Measurements from ENCODE around the gene LITAF. TPM values are rescaled to one million over a fixed set of nuclear protein-coding genes. Genes with fewer than 3 reads are reported as not detected.

Gene LITAF
- total and polyA plus RNA-seq, 12 donors: 17.3 to 83.2 (median 51.3) TPM

DNA sequence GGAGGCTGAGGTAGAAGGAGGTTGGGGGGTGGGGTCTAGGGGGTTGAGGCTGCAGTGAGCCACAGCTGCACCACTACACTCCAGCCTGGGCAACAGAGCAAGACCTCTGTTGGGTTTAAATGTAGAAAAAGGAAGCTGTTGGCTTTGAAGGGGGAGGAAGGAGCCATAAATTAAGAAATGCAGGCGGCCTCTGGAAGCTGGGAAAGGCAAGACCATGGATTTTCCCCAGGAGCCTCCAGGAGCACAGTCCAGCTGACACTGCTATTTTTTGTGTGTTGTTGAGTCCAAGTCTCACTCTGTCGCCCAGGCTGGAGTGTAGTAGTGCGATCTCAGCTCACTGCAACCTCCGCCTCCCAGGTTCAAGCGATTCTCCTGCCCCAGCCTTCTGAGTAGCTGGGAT lies 15.9 kb downstream of the LITAF start:
- intact Hi-C loops (cut with DNase I): no loop called here

DNA sequence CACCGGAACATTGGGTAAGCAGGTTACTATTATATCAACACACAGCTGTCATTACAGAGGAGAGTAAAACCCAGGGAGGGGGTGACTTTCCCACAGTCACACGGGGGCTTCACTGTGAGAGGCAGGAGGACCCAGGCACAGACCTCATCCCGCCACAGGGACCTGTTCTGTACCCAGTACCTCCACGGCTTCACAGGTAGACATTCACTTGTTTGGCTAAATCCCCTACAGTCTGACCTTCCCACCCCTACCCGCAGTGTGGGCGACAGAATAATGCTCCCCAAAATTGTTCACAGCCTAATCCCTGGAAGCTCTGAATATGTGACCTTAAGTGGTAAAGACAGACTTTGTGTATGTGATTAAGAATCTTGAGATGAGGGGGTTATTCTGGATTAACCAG lies 16.5 kb downstream of the LITAF start:
- no peak for DNase-seq
- WGBS, 4 donors: 95 to 98% (median 97%) methylated on average over 6 of the region's 6 CpGs
- Histone ChIP-seq H3K4me3 (no peak overlapping the region), H3K27ac (no peak overlapping the region), H3K4me1 (replicated peaks in 1 of 2) (no peaks in the 10 kb centered on the region), H3K36me3 (replicated peaks in 1 of 2) (no peaks in the 10 kb centered on the region), H3K9me3 (replicated peaks in 1 of 3) (no peaks in the 10 kb centered on the region), H3K27me3 (no peaks in the 10 kb centered on the region)
- intact Hi-C loops (cut with DNase I): no loop called here
- TF ChIP-seq, protein P1, sequence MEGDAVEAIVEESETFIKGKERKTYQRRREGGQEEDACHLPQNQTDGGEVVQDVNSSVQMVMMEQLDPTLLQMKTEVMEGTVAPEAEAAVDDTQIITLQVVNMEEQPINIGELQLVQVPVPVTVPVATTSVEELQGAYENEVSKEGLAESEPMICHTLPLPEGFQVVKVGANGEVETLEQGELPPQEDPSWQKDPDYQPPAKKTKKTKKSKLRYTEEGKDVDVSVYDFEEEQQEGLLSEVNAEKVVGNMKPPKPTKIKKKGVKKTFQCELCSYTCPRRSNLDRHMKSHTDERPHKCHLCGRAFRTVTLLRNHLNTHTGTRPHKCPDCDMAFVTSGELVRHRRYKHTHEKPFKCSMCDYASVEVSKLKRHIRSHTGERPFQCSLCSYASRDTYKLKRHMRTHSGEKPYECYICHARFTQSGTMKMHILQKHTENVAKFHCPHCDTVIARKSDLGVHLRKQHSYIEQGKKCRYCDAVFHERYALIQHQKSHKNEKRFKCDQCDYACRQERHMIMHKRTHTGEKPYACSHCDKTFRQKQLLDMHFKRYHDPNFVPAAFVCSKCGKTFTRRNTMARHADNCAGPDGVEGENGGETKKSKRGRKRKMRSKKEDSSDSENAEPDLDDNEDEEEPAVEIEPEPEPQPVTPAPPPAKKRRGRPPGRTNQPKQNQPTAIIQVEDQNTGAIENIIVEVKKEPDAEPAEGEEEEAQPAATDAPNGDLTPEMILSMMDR (IDR thresholded peaks at IDR 0.05): no peak
- TF ChIP-seq POLR2A (IDR thresholded peaks at IDR 0.05): no peak

More for the DNA sequence above, 15.9 kb downstream of the LITAF start:
- Histone ChIP-seq H3K4me1 (replicated peaks in 1 of 2) (peaks cover 0 to 2% of the 10 kb centered on the region in 2 donors), H3K9me3 (replicated peaks in 1 of 3) (no peaks in the 10 kb centered on the region), H3K27ac (no peak overlapping the region), H3K4me3 (no peak overlapping the region), H3K36me3 (replicated peaks in 1 of 2) (no peaks in the 10 kb centered on the region), H3K27me3 (no peaks in the 10 kb centered on the region)
- no peak for TF ChIP-seq POLR2A (IDR thresholded peaks at IDR 0.05)
- TF ChIP-seq, protein P1 (IDR thresholded peaks at IDR 0.05): no peak
- DNase-seq: no peak
- 64 to 83% (median 76%) methylated on average over 1 to 5 of the region's 5 CpGs for WGBS, 4 donors

DNA sequence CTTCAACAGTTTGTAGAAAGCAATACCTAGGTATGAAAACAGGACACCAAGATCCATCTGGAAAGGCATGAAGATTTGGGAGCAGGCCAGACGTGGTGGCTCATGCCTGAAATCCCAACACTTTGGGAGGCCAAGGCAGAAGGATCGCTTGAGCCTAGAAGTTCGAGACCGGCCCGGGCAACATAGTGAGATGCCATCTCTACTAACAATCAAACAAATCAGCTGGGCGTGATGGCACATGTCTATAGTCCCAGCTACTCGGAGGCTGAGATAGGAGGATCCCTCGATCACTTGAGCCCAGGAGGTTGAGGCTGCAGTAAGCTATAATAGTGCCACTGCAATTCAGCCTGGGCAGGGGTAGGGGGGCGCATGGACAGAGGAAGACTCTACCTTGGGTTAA lies 20.3 kb downstream of the LITAF start:
- no peak for TF ChIP-seq POLR2A (IDR thresholded peaks at IDR 0.05)
- TF ChIP-seq, protein P1 (IDR thresholded peaks at IDR 0.05): no peak
- Histone ChIP-seq H3K9me3 (replicated peaks in 1 of 3) (no peaks in the 10 kb centered on the region), H3K27me3 (no peaks in the 10 kb centered on the region), H3K4me3 (no peak overlapping the region), H3K4me1 (replicated peaks in 1 of 2) (no peaks in the 10 kb centered on the region), H3K36me3 (replicated peaks in 1 of 2) (no peaks in the 10 kb centered on the region), H3K27ac (no peak overlapping the region)
- DNase-seq: no peak
- intact Hi-C loops (cut with DNase I): no loop called here
- WGBS, 4 donors: 91 to 96% (median 95%) methylated on average over 9 of the region's 9 CpGs

DNA sequence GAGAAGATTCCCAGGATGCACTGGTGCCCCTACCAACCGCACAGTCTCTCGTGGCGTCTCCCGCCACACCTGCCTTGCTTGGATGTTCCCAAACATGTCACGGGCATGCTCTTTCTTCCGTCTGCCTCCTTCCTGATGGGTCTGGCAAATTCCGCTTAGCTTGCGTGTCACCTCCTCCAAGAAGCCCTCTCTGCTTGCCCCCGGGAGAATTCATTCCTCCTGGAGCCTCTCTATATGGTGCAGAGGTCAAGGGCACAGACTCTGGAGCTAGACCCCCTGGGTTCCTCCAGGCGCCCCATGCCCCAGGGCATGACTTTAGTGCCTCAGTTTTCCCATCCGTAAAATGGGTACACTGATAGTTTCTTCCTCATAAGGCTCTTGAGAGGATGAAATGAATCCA lies 21.1 kb downstream of the LITAF start:
- no peaks in the 10 kb centered on the region for H3K36me3 ChIP-seq (replicated peaks in 1 of 2)
- H3K4me1 ChIP-seq (replicated peaks in 1 of 2): peaks cover 0 to 4% of the 10 kb centered on the region in 2 donors

More for the DNA sequence above, 21.1 kb downstream of the LITAF start:
- no peak for DNase-seq
- H3K27ac ChIP-seq: no peak overlapping the region
- H3K27me3 ChIP-seq: no peaks in the 10 kb centered on the region
- H3K9me3 ChIP-seq (replicated peaks in 1 of 3): no peaks in the 10 kb centered on the region
- H3K4me3 ChIP-seq: no peak overlapping the region
- TF ChIP-seq, protein P1 (IDR thresholded peaks at IDR 0.05): no peak
- no peak for TF ChIP-seq POLR2A (IDR thresholded peaks at IDR 0.05)
- intact Hi-C loops (cut with DNase I): no loop called here
- 93 to 96% (median 95%) methylated on average over 11 of the region's 11 CpGs for WGBS, 4 donors

All from adrenal gland (tissue), 12 donors.